Hepatocyte (in vitro differentiated cells): Measurements from ENCODE around the gene PPM1K. TPM values are rescaled to one million over a fixed set of nuclear protein-coding genes. Genes with fewer than 3 reads are reported as not detected.

Experiments
- DNase-seq: peaks from one replicate; pipeline ENCODE4 v3.0.0-alpha.2; 2016; ENCODE audit warnings: low spot score
- H2AFZ ChIP-seq: fragments of 200-600 bp; sonication (generic); 2 replicates; pipeline ENCODE4 v1.6.0; 2016; ENCODE audit warnings: antibody characterized with exemption, mild to moderate bottlenecking
- H3K27ac ChIP-seq: fragments of 200-600 bp; sonication (generic); 2 replicates; pipeline ENCODE4 v1.5.1; 2016; ENCODE audit warnings: mild to moderate bottlenecking
- H3K27me3 ChIP-seq: fragments of 200-600 bp; sonication (generic); 2 replicates; pipeline ENCODE4 v1.6.1; 2016
- H3K36me3 ChIP-seq: fragments of 200-600 bp; sonication (generic); replicated peaks from 2 replicates; pipeline ENCODE4 v1.5.1; 2016; ENCODE audit warnings: low read depth; ENCODE audit not compliant: insufficient read depth
- H3K4me1 ChIP-seq: fragments of 200-600 bp; sonication (generic); 2 replicates; pipeline ENCODE4 v1.5.1; 2016; ENCODE audit warnings: mild to moderate bottlenecking, moderate library complexity; ENCODE audit not compliant: insufficient read depth
- H3K4me2 ChIP-seq: fragments of 200-600 bp; sonication (generic); 2 replicates; pipeline ENCODE4 v1.6.0; 2016
- H3K4me3 ChIP-seq: fragments of 200-600 bp; sonication (generic); 2 replicates; pipeline ENCODE4 v1.5.1; 2016; ENCODE audit warnings: mild to moderate bottlenecking
- H3K79me2 ChIP-seq: fragments of 200-600 bp; sonication (generic); 2 replicates; pipeline ENCODE4 v1.6.0; 2017; ENCODE audit warnings: mild to moderate bottlenecking
- H3K9me2 ChIP-seq: fragments of 200-600 bp; sonication (generic); replicated peaks from 2 replicates; pipeline ENCODE4 v1.6.0; 2017; ENCODE audit warnings: mild to moderate bottlenecking; ENCODE audit not compliant: insufficient read depth
- H3K9me3 ChIP-seq: fragments of 200-600 bp; sonication (generic); 2 replicates; pipeline ENCODE4 v1.5.1; 2016; ENCODE audit warnings: low read depth, mild to moderate bottlenecking
- H4K20me1 ChIP-seq: fragments of 200-600 bp; sonication (generic); 2 replicates; pipeline ENCODE4 v1.6.0; 2016; ENCODE audit warnings: mild to moderate bottlenecking; ENCODE audit not compliant: insufficient read depth, poor library complexity, severe bottlenecking
- EZH2 ChIP-seq: fragments of 200-600 bp; sonication (generic); IDR thresholded peaks from 2 replicates; pipeline ENCODE4 v1.6.1; 2016; ENCODE audit warnings: antibody characterized with exemption, mild to moderate bottlenecking, borderline replicate concordance
- EZH2phosphoT487 ChIP-seq: fragments of 200-600 bp; sonication (generic); IDR thresholded peaks from one replicate; pipeline ENCODE4 v1.6.1; 2018; ENCODE audit warnings: antibody characterized with exemption, mild to moderate bottlenecking, low read depth, moderate library complexity; ENCODE audit not compliant: unreplicated experiment, severe bottlenecking
- WGBS: methylation state at CpG from one replicate; pipeline ENCODE4 v1.1.6; 2016; ENCODE audit warnings: low lambda C conversion rate; ENCODE audit errors: missing lambda C conversion rate; 5-methylcytosine and 5-hydroxymethylcytosine counted together
- polyA plus RNA-seq: library from polyadenylated mRNA; unstranded; fragments of >200 nt; fragmentation: Nextera tagmentation; extraction: Ambion mirVana; gene quantifications from 2 replicates; pipeline ENCODE4 v1.2.1, GENCODE V29; 2016
- total RNA-seq: library from RNA; depleted of rRNA; stranded (reverse); fragments of >200 nt; gene quantifications from 2 replicates; pipeline ENCODE4 v1.2.3, GENCODE V29; 2014
- TF ChIP-seq, protein P1 (sequence below): fragments of 200-600 bp; sonication (generic); IDR thresholded peaks from 2 replicates; pipeline ENCODE4 v1.5.1; 2016; ENCODE audit warnings: antibody characterized with exemption, mild to moderate bottlenecking; ENCODE audit not compliant: poor library complexity

PPM1K gene
- total and polyA plus RNA-seq, 2 experiments from 2014 or later: 12.6 to 20.0 TPM

DNA sequence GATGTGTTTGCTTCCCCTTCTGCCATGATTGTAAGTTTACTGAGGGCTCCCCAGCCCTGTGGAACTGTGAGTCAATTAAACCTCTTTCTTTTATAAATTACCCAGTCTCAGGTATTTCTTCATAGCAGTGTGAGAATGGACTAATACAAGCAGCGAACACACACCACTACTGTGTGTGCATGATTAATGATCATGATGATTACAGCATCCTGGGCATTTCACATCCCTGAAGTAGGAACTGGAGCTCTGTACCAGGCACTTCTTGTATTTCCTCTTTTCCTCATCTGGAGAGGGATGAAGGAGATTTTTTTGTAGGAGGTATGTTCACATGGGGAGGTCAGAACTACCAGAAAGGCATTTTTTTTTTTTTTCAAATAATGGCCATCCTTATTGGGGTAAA is 60.8 kb downstream of the PPM1K start:
- Histone ChIP-seq H2AFZ (no peak overlapping the region), H3K4me3 (no peak overlapping the region), H3K27ac (no peak overlapping the region), H3K79me2 (no peaks in the 10 kb centered on the region), H3K4me2 (no peak overlapping the region), H3K27me3 (no peaks in the 10 kb centered on the region), H3K36me3 (no peaks in the 10 kb centered on the region), H3K9me3 (no peaks in the 10 kb centered on the region), H3K9me2 (no peaks in the 10 kb centered on the region), H3K4me1 (no peaks in the 10 kb centered on the region), H4K20me1 (no peaks in the 10 kb centered on the region)
- TF ChIP-seq EZH2 (no peak), EZH2phosphoT487 (no peak)
- TF ChIP-seq, protein P1, sequence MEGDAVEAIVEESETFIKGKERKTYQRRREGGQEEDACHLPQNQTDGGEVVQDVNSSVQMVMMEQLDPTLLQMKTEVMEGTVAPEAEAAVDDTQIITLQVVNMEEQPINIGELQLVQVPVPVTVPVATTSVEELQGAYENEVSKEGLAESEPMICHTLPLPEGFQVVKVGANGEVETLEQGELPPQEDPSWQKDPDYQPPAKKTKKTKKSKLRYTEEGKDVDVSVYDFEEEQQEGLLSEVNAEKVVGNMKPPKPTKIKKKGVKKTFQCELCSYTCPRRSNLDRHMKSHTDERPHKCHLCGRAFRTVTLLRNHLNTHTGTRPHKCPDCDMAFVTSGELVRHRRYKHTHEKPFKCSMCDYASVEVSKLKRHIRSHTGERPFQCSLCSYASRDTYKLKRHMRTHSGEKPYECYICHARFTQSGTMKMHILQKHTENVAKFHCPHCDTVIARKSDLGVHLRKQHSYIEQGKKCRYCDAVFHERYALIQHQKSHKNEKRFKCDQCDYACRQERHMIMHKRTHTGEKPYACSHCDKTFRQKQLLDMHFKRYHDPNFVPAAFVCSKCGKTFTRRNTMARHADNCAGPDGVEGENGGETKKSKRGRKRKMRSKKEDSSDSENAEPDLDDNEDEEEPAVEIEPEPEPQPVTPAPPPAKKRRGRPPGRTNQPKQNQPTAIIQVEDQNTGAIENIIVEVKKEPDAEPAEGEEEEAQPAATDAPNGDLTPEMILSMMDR: no peak
- no peak for DNase-seq
- WGBS: 86% methylated on average over 1 of the region's 1 CpG

DNA sequence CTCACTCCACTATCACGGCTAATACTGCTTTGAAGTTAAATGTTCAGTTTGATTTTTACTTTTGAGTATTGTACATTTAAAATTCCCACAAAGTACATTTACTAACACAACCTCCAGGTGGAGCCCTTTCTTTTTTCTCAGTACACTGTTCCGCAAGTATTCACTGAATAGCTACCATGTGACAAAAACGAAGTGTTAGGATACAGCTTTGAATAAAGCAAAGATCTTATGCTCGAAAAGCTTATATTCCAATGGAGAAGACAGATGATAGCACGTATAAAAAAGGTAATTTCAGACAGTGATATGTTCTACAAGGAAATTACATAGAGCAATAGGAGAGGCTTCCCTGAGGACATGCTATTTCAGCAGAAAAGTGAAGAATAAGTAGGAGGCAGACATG is 65.3 kb downstream of the PPM1K start:
- H3K9me2 ChIP-seq: no peaks in the 10 kb centered on the region
- DNase-seq: peak; percentile 70
- 5% methylated on average over 5 of the region's 5 CpGs for WGBS
- no peak overlapping the region for H2AFZ ChIP-seq
- no peak overlapping the region for H3K4me3 ChIP-seq
- no peaks in the 10 kb centered on the region for H3K79me2 ChIP-seq
- H3K4me2 ChIP-seq: no peak overlapping the region
- no peak overlapping the region for H3K27ac ChIP-seq
- no peaks in the 10 kb centered on the region for H3K27me3 ChIP-seq
- TF ChIP-seq EZH2 (no peak), EZH2phosphoT487 (no peak)
- TF ChIP-seq, protein P1: peak; percentile 80
- H3K4me1 ChIP-seq: no peaks in the 10 kb centered on the region
- no peaks in the 10 kb centered on the region for H3K36me3 ChIP-seq
- H3K9me3 ChIP-seq: no peaks in the 10 kb centered on the region
- no peaks in the 10 kb centered on the region for H4K20me1 ChIP-seq

- no peak overlapping the region for H2AFZ ChIP-seq
These were observed 67.2 kb downstream of the PPM1K start for GRCh38 chr4:88217169-88217568.

More at GRCh38 chr4:88217169-88217568, 67.2 kb downstream of the PPM1K start:
- H3K27me3 ChIP-seq: no peaks in the 10 kb centered on the region
- H3K4me1 ChIP-seq: no peaks in the 10 kb centered on the region
- no peak overlapping the region for H3K4me3 ChIP-seq
- H3K4me2 ChIP-seq: no peak overlapping the region
- no peaks in the 10 kb centered on the region for H3K79me2 ChIP-seq
- H3K9me3 ChIP-seq: no peaks in the 10 kb centered on the region
- no peaks in the 10 kb centered on the region for H3K9me2 ChIP-seq
- H4K20me1 ChIP-seq: no peaks in the 10 kb centered on the region
- 77% methylated on average over 4 of the region's 4 CpGs for WGBS
- no peaks in the 10 kb centered on the region for H3K36me3 ChIP-seq
- H3K27ac ChIP-seq: no peak overlapping the region
- TF ChIP-seq, protein P1: no peak
- TF ChIP-seq EZH2phosphoT487: no peak
- no peak for TF ChIP-seq EZH2
- no peak for DNase-seq
